Astrocyte (in vitro differentiated cells and primary cell): Measurements from ENCODE around the gene SURF6. TPM values are rescaled to one million over a fixed set of nuclear protein-coding genes. Genes with fewer than 3 reads are reported as not detected.

Source experiments
- DNase-seq: peaks from one replicate; pipeline ENCODE4 v3.0.0-alpha.2; 2010; ENCODE audit warnings: low read depth
- FAIRE-seq: peaks from 2 replicates; lab custom pipeline; 2011; peaks lifted over from hg19 to GRCh38; lab: Jason Lieb, UNC
- H2AFZ ChIP-seq: 2 replicates; pipeline ENCODE4 v1.6.0; 2012; ENCODE audit warnings: low read depth, low read length, inconsistent platforms
- H3K27ac ChIP-seq: 2 replicates; pipeline ENCODE4 v1.5.1; 2011; ENCODE audit warnings: low read depth, low read length, inconsistent platforms
- H3K27me3 ChIP-seq: 2 replicates; pipeline ENCODE4 v1.6.0; 2011; ENCODE audit warnings: low read length, inconsistent platforms; ENCODE audit not compliant: insufficient read depth
- H3K36me3 ChIP-seq: 2 replicates; pipeline ENCODE4 v1.5.1; 2011; ENCODE audit warnings: low read length, inconsistent platforms; ENCODE audit not compliant: insufficient read depth
- H3K4me1 ChIP-seq: 2 replicates; pipeline ENCODE4 v1.5.1; 2011; ENCODE audit warnings: low read length, inconsistent platforms; ENCODE audit not compliant: insufficient read depth
- H3K4me2 ChIP-seq: 2 replicates; pipeline ENCODE4 v1.6.0; 2012; ENCODE audit warnings: low read length, inconsistent platforms
- H3K4me3 ChIP-seq: 2 replicates; pipeline ENCODE4 v1.5.1; 2011; ENCODE audit warnings: low read depth, mild to moderate bottlenecking, low read length, inconsistent platforms; ENCODE audit not compliant: insufficient read depth
- H3K79me2 ChIP-seq: 2 replicates; pipeline ENCODE4 v1.6.0; 2012; ENCODE audit warnings: mild to moderate bottlenecking, low read length, inconsistent platforms; ENCODE audit not compliant: insufficient read depth
- H3K9ac ChIP-seq: 2 replicates; pipeline ENCODE4 v1.6.0; 2012; ENCODE audit warnings: mild to moderate bottlenecking, low read length, inconsistent platforms
- H3K9me3 ChIP-seq: 2 replicates; pipeline ENCODE4 v1.5.1; 2012; ENCODE audit warnings: low read depth, mild to moderate bottlenecking, low read length, inconsistent platforms; ENCODE audit not compliant: insufficient read depth
- H4K20me1 ChIP-seq: 2 replicates; pipeline ENCODE4 v1.6.0; 2012; ENCODE audit warnings: low read length, inconsistent platforms; ENCODE audit not compliant: insufficient read depth
- H3K27ac Mint-ChIP-seq: one replicate; pipeline ENCODE4 v1.8.0; 2021; ENCODE audit warnings: mild to moderate bottlenecking, mixed read lengths; ENCODE audit not compliant: unreplicated experiment
- H3K27me3 Mint-ChIP-seq: one replicate; pipeline ENCODE4 v1.8.0; 2021; ENCODE audit warnings: low read depth, mixed read lengths; ENCODE audit not compliant: unreplicated experiment
- H3K36me3 Mint-ChIP-seq: one replicate; pipeline ENCODE4 v1.8.0; 2021; ENCODE audit warnings: low read depth, mixed read lengths; ENCODE audit not compliant: unreplicated experiment
- H3K4me1 Mint-ChIP-seq: one replicate; pipeline ENCODE4 v1.8.0; 2021; ENCODE audit warnings: low read depth, mixed read lengths; ENCODE audit not compliant: unreplicated experiment
- H3K4me3 Mint-ChIP-seq: one replicate; pipeline ENCODE4 v1.8.0; 2021; ENCODE audit warnings: mild to moderate bottlenecking, moderate library complexity, mixed read lengths; ENCODE audit not compliant: unreplicated experiment
- H3K9me3 Mint-ChIP-seq: one replicate; pipeline ENCODE4 v1.8.0; 2021; ENCODE audit warnings: mild to moderate bottlenecking, mixed read lengths; ENCODE audit not compliant: unreplicated experiment
- EZH2 ChIP-seq: IDR thresholded peaks from 2 replicates; pipeline ENCODE4 v1.6.1; 2012; ENCODE audit warnings: mild to moderate bottlenecking, low read length, inconsistent platforms; ENCODE audit not compliant: insufficient read depth
- total RNA-seq: library from RNA; stranded (reverse); gene quantifications from 2 replicates; pipeline ENCODE4 v1.2.1, GENCODE V29; 2021
- TF ChIP-seq, protein P1 (sequence below): IDR thresholded peaks from 2 replicates; pipeline ENCODE4 v1.5.1; 2011; ENCODE audit warnings: low read depth, mild to moderate bottlenecking, inconsistent platforms, low read length, moderate library complexity; ENCODE audit not compliant: insufficient read depth

The SURF6 gene
- total RNA-seq, 1 donor from 2014 or later = 25.1 TPM

DNA sequence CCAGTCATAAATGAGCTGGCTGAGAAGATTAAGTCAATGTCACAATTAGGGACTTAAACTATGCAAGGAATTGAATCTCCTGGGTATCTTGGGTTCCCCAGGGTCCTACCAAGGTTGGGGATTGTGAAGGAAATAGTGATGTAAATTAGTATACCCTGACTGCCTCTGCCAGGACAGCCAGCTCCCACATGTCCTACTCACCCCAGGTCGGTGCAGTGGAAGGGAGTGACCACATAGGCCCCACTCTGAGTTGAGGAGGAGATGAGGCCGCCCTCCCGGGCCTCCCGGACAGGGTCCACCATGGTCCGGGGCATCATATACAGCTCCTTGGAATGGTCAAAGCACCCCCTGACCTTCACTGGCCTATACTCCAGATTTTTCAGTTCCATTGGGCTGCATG, 17.6 kb upstream of the SURF6 start:
- H3K9me3 ChIP-seq = no peaks in the 10 kb centered on the region
- Mint-ChIP-seq H3K4me1 (peaks cover 30% of the 10 kb centered on the region), H3K9me3 (no peaks in the 10 kb centered on the region), H3K4me3 (peak overlapping the region; percentile 34), H3K27me3 (no peaks in the 10 kb centered on the region), H3K27ac (no peak overlapping the region), H3K36me3 (peaks cover 37% of the 10 kb centered on the region)
- H3K4me1 ChIP-seq = peaks cover 29% of the 10 kb centered on the region
- no peak overlapping the region for H3K27ac ChIP-seq
- no peak overlapping the region for H2AFZ ChIP-seq
- peaks cover 40% of the 10 kb centered on the region for H3K36me3 ChIP-seq
- H3K4me2 ChIP-seq = no peak overlapping the region
- FAIRE-seq = no peak
- no peak for DNase-seq
- H4K20me1 ChIP-seq = peaks cover 82% of the 10 kb centered on the region
- TF ChIP-seq, protein P1, sequence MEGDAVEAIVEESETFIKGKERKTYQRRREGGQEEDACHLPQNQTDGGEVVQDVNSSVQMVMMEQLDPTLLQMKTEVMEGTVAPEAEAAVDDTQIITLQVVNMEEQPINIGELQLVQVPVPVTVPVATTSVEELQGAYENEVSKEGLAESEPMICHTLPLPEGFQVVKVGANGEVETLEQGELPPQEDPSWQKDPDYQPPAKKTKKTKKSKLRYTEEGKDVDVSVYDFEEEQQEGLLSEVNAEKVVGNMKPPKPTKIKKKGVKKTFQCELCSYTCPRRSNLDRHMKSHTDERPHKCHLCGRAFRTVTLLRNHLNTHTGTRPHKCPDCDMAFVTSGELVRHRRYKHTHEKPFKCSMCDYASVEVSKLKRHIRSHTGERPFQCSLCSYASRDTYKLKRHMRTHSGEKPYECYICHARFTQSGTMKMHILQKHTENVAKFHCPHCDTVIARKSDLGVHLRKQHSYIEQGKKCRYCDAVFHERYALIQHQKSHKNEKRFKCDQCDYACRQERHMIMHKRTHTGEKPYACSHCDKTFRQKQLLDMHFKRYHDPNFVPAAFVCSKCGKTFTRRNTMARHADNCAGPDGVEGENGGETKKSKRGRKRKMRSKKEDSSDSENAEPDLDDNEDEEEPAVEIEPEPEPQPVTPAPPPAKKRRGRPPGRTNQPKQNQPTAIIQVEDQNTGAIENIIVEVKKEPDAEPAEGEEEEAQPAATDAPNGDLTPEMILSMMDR = no peak
- TF ChIP-seq EZH2 = no peak
- no peaks in the 10 kb centered on the region for H3K27me3 ChIP-seq
- no peak overlapping the region for H3K4me3 ChIP-seq
- peaks cover 66% of the 10 kb centered on the region for H3K79me2 ChIP-seq
- H3K9ac ChIP-seq = no peak overlapping the region

DNA sequence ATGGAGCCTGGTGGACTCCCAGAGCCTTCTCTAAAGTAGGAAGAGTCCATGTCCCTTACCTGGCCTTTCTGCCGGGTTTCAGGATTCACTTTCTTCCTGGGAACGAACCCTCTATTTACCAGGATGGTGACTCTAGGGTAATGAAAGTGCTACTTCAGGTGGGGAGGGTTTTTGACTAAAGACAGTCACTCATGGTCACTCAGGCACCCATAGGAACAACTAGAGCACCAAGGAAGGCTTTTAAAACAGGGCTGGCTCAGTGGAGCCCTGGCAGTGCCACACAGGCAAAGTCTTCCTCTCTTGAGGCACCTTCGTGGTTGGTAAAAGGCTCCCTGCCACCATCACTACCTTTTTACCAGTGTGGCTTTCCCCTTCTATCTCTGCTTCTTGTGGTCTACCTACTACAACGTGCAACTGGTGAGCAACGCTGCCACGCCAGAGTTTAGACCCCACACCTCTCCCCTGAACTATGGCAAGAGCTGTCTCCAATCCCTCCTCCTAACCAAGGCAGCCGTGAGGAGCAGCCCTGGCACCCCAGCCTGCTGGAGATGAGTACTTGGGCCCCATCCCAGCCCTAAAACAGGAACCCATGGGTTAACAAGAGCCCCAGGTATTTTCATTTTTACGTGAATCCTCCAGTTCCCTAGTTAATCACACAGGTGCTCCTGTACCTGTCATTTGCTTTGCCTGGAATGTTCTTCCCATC, 16.8 kb upstream of the SURF6 start:
- FAIRE-seq (no peak), DNase-seq (no peak)
- H3K27ac Mint-ChIP-seq = peak overlapping the region; percentile 41
- Histone ChIP-seq H3K4me3 (no peak overlapping the region), H4K20me1 (peaks cover 78% of the 10 kb centered on the region), H3K4me2 (no peak overlapping the region), H3K79me2 (peaks cover 66% of the 10 kb centered on the region), H3K9me3 (no peaks in the 10 kb centered on the region), H3K9ac (no peak overlapping the region), H2AFZ (no peak overlapping the region), H3K27me3 (no peaks in the 10 kb centered on the region), H3K36me3 (peaks cover 40% of the 10 kb centered on the region), H3K27ac (no peak overlapping the region), H3K4me1 (peaks cover 29% of the 10 kb centered on the region)
- TF ChIP-seq EZH2 = no peak
- TF ChIP-seq, protein P1 = no peak
- H3K36me3 Mint-ChIP-seq = peaks cover 35% of the 10 kb centered on the region
- H3K27me3 Mint-ChIP-seq = no peaks in the 10 kb centered on the region
- peak overlapping the region; percentile 27 for H3K4me3 Mint-ChIP-seq
- H3K4me1 Mint-ChIP-seq = peaks cover 27% of the 10 kb centered on the region
- H3K9me3 Mint-ChIP-seq = no peaks in the 10 kb centered on the region
